ENCODE data around the gene CREG2.

Gene CREG2

DNA sequence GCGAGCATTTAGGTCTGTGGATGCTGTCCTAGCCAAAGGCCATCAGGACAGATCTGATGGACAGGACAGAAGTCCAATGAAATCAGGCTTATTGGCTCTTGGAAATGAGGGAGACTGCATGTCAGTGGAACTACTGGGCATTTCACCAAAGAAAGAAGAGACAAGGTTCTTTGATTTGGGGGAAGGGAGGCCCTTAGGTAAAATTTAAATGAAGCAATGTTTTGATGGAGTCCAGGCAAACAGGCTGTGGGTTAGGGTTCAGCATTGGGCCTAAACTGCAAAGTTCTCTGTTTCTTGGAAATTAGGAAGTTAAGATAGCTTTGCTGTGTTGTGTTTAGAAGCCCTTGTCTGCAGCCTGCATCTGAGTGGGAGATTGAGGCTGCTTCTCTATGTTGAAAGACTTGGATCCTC, 47.2 kb downstream of the CREG2 start:
- no peak for DNase-seq
- in situ Hi-C loops (cut with HindIII; ENCODE audit: low pct_ligation_motif_present, low sequenced_read_pairs): no loop called here
- Histone ChIP-seq H3K36me3 (replicated peaks) (no peaks in the 10 kb centered on the region), H3K4me3 (ENCODE audit: low read depth, low read length) (no peak overlapping the region), H3K27ac (no peak overlapping the region), H3K27me3 (replicated peaks) (no peaks in the 10 kb centered on the region)
- TF ChIP-seq, protein P1, sequence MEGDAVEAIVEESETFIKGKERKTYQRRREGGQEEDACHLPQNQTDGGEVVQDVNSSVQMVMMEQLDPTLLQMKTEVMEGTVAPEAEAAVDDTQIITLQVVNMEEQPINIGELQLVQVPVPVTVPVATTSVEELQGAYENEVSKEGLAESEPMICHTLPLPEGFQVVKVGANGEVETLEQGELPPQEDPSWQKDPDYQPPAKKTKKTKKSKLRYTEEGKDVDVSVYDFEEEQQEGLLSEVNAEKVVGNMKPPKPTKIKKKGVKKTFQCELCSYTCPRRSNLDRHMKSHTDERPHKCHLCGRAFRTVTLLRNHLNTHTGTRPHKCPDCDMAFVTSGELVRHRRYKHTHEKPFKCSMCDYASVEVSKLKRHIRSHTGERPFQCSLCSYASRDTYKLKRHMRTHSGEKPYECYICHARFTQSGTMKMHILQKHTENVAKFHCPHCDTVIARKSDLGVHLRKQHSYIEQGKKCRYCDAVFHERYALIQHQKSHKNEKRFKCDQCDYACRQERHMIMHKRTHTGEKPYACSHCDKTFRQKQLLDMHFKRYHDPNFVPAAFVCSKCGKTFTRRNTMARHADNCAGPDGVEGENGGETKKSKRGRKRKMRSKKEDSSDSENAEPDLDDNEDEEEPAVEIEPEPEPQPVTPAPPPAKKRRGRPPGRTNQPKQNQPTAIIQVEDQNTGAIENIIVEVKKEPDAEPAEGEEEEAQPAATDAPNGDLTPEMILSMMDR (IDR thresholded peaks at IDR 0.05; ENCODE audit: low read depth, low read length, missing control alignments): no peak

DNA sequence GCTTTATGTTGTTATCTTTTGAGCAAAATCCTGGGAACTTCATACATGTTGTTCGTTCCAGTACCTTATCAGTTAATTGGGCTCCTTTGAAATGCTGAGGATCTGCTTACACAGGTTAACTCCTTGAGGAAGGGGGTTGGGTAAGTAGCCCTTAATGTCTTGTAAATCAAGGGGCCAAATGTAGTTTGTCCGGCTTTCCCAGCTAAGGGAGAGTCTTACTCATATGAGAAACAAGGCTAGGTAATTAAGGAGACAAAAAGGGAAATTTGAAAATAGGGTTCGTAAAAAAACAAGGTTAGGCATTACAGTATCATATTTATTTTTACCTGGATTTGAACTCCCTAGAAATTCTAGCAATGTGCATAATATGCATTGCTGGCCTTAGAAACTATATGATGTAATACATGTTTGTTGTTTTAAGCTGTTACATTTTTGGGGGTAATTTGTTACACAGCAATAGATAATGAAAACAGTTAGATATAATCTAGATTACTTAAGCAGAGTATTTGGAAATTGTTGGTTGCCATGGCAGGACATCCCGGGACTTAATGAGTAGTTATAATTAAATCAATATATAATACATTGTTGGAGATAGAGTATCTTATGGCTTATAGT, 47.9 kb downstream of the CREG2 start:
- no peaks in the 10 kb centered on the region for H3K36me3 ChIP-seq (replicated peaks)
- no peak overlapping the region for H3K27ac ChIP-seq
- DNase-seq: no peak
- TF ChIP-seq, protein P1 (IDR thresholded peaks at IDR 0.05; ENCODE audit: low read depth, low read length, missing control alignments): no peak
- H3K4me3 ChIP-seq (ENCODE audit: low read depth, low read length): no peak overlapping the region
- in situ Hi-C loops (cut with HindIII; ENCODE audit: low pct_ligation_motif_present, low sequenced_read_pairs): no loop called here
- H3K27me3 ChIP-seq (replicated peaks): no peaks in the 10 kb centered on the region

DNA sequence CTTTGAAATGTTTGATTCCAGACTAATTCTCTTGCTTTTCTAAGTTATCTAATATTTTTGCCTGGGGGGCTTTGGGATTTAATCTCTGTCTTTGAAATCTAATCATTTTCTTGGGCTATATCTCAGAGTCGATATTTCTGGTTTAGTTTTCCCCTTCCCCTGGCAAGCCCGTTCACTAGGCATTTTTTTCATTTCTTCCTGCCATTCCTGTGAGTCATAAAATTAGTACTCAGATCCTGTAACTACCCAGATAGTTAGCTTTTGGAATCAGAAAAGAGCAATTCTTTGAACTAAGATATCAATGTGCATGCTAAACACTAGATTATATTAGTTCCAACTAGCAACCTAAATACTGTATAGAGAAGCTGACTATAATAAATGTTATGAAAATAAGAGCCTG, 49.4 kb downstream of the CREG2 start:
- Histone ChIP-seq H3K27me3 (replicated peaks) (no peaks in the 10 kb centered on the region), H3K36me3 (replicated peaks) (no peaks in the 10 kb centered on the region), H3K4me3 (ENCODE audit: low read depth, low read length) (no peak overlapping the region), H3K27ac (no peak overlapping the region)
- in situ Hi-C loops (cut with HindIII; ENCODE audit: low pct_ligation_motif_present, low sequenced_read_pairs): no loop called here
- DNase-seq: no peak
- TF ChIP-seq, protein P1 (IDR thresholded peaks at IDR 0.05; ENCODE audit: low read depth, low read length, missing control alignments): no peak

DNA sequence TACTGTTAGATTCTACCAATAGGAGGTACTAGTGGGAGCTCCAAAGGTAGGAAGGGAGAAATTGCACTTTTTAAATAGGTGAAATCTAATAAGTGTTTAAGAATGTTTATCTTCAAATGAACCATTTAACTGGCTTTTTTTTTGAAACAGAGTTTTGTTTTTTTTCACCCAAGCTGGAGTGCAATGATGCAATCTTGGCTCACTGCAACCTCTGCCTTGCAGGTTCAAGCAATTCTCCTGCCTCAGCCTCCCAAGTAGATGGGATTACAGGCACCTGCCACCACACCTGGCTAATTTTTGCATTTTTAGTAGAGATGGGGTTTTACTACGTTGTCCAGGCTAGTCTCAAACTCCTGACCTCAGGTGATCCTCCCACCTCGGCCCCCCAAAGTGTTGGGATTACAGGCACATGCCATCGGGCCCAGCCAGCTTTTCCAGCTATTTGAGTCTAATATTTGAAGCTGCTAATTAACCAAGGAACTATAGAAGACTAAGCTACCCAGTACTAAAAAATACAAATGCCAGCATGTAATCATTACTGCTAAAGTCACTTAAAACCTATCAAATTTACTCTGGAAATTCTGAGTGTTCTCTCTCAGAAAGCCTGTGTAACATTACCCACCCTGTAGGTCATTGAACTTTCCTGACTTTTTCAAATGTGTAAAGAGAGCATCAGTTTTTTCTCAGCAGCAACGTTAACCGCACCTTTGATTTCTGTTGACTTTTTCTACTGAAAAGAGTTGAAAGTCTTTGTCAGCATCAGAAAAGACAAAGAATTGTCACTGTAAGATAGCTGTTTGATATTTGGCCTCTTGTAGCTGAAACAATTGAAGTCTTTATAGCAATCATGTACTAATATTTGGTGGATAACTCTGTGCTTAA, 54.2 kb downstream of the CREG2 start:
- in situ Hi-C loops (cut with HindIII; ENCODE audit: low pct_ligation_motif_present, low sequenced_read_pairs): no loop called here
- no peak for DNase-seq
- H3K27ac ChIP-seq: no peak overlapping the region

DNA sequence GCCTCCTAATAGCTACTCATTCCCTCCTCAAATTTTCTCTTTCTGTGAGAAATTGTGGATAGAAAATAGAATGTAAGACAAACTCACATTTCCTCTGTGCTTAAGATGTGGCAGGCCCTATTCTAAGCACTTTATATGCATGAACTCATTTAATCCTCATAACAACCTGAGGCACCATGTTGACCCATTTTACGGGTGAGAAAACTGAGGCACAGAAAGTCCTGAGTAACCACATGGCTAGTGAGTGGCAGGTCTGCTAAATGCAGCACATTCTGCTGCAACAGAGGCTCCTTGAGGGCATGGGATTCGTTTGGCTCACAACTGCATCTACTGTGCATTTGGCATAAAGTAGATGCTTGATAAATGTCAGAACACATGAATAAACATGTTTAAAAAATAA, 56.1 kb downstream of the CREG2 start:
- in situ Hi-C loops (cut with HindIII; ENCODE audit: low pct_ligation_motif_present, low sequenced_read_pairs): no loop called here
- no peak overlapping the region for H3K27ac ChIP-seq
- TF ChIP-seq, protein P1 (IDR thresholded peaks at IDR 0.05; ENCODE audit: low read depth, low read length, missing control alignments): no peak
- no peak for DNase-seq
- no peaks in the 10 kb centered on the region for H3K36me3 ChIP-seq (replicated peaks)
- no peak overlapping the region for H3K4me3 ChIP-seq (ENCODE audit: low read depth, low read length)
- H3K27me3 ChIP-seq (replicated peaks): no peaks in the 10 kb centered on the region

More for the DNA sequence above, 54.2 kb downstream of the CREG2 start:
- H3K4me3 ChIP-seq (ENCODE audit: low read depth, low read length): no peak overlapping the region
- no peaks in the 10 kb centered on the region for H3K27me3 ChIP-seq (replicated peaks)
- TF ChIP-seq, protein P1 (IDR thresholded peaks at IDR 0.05; ENCODE audit: low read depth, low read length, missing control alignments): no peak
- H3K36me3 ChIP-seq (replicated peaks): no peaks in the 10 kb centered on the region
